ENCODE data around the gene SGMS1.

The SGMS1 gene

DNA sequence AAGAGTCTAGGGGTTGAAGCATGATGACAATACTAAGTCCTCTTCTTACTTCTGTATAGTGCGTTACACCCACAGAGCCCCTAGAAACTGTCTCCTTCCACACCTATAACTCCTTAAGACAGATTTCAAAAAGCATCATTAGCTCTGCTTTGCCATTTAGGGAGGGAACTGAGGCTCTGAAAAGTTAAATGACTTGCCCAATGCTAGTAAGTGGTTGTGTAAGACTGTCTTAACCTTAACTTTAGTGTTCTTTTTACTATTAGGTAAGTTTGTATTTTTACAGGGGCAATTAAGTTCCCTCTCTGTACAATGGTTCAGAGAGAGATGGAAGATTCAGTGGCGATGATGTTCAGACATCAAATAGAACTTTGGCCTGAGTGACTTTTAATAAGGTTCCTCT lies 299.7 kb downstream of the SGMS1 start:
- no peak overlapping the region for H3K4me3 ChIP-seq (ENCODE audit: low read depth, low read length)

GRCh38 chr10:50322077-50322476 lies 301.7 kb downstream of the SGMS1 start:
- no peak overlapping the region for H3K4me3 ChIP-seq (ENCODE audit: low read depth, low read length)

- no peak overlapping the region for H3K4me3 ChIP-seq (ENCODE audit: low read depth, low read length)
Measured at GRCh38 chr10:50318129-50318528, 305.6 kb downstream of the SGMS1 start.

- no peak overlapping the region for H3K4me3 ChIP-seq (ENCODE audit: low read depth, low read length)
Measured at GRCh38 chr10:50316695-50317648, 306.8 kb downstream of the SGMS1 start.

DNA sequence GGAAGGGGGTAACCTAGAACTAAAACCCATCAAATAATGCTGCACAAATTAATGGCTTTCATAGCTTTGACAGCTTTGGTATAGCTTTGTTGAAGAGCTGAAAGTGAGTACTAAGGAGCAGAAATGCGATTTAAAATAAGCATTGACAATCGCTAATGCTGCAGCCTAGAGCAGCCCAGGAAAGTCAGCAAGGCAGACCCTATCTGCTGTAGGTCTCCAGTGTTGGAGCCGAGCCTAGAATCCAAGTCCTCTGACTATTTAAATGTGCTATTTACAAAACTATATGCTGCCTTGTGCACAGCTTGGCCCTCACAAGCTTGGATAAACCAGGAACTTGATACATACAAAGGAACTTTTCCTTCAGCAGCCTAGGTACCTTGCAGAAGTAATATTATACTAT lies 307.6 kb downstream of the SGMS1 start:
- H3K4me3 ChIP-seq (ENCODE audit: low read depth, low read length): no peak overlapping the region

- H3K4me3 ChIP-seq (ENCODE audit: low read depth, low read length): no peak overlapping the region
Measured at GRCh38 chr10:50315424-50315823, 308.3 kb downstream of the SGMS1 start.

DNA sequence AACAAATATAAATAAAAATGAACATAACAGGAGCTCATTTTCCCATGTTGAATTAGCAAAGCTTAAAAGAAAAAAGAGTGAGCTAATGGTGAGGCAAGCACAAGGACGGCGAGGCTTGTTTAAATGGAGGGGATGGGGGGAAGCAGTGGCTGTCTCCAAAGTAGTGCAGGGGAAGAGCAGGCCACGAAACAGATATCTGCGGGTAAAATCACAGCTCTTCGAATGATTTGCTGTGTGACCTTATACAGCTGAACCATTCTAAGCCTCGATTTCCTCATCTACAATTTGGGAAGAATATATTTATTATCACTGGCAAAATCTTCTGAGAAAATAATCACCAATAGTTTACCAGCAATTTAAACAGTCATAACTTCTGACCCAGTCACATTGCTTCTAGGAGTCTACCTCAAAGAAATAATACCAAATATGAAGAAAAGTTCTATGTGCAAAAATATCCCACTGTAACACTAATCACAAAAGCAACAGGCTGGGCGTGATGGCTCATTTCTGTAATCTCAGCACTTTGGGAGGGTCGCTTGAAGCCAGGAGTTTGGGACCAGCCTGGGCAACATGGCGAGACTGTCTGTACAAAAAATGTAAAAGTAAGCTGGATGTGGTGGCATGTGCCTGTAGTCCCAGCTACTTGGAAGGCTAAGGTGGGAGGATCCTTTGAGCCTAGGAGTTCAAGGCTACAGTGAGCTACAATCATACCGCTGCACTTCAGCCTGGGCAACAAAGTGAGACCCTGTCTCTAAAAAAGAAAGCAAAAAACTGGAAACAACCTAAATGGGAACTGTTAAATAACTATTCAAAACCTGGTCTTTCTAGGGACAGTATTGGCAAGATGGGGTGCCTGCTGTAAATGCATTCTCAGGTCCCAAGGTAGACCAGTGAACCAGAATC lies 309.3 kb downstream of the SGMS1 start:
- no peak overlapping the region for H3K4me3 ChIP-seq (ENCODE audit: low read depth, low read length)

DNA sequence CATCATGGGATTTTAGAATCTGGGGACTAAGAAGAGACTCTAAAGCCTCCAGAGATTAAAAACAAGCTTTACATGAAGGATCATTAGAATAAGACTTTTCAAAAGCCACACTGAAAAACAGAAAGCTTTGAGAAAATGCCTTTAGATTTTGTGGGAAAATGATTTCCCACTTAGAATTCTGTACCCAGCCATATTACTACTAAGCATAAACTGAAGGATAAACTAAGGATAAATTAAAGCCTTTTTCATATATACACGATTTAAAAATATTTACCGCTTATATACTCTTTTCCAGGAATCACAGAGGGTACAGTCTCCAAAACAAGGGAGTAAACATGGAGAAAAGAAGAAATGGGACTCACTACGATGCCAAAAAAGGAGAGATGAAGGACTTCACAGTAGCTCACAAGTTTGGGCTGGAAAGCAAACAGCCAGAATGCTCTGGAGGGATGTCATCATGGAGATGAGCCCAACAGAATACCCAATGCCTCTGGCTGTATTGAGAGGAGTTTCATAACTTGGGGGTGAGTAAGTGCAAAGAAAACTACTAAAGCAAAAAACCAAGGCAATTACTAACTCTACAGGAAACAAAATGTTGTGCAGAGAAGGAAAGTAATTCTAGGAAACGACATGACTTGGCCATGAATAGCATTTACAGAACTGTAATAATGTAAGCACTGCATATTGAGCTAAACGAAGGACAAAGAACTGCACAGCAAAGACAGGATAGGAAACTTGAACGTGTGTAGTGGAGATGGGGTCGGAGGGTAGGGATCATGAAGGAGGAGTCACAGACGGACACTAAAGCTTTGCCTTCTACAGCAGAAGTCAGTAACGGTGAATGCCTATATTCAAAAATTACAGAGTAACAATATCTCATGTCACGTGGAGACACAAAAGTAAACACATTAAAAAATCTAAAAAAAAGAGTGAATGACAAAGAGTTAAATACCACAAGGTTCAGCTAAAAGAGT lies 311.0 kb downstream of the SGMS1 start:
- no peak overlapping the region for H3K4me3 ChIP-seq (ENCODE audit: low read depth, low read length)

DNA sequence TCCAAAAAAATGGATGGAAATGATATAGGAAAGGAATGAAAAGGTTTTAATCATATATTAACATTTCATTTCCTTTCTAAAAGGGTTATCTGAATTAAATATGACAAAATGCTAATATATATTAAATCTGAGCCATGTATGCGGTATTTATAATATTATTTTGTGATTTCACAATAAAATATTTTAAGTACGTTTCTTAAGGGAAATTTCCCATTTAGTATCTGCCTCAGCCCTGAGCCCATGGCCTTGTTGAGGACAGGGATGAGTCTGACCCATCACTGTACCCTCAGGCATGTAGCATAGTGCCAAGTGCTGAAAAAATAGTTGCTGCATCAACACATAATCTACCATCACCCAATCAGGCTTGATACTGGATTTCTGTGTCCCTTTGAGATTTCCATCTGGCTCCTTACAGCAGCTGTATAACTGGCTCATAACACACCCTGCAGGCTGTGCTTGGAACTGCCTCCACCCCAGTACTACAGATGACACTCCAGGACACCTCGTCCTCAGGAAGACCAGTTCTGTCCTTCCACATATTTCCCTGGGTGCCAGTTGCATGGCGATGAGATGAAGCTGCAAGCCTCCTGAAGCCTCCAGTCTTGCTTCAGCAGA lies 313.1 kb downstream of the SGMS1 start:
- H3K4me3 ChIP-seq (ENCODE audit: low read depth, low read length): no peak overlapping the region

DNA sequence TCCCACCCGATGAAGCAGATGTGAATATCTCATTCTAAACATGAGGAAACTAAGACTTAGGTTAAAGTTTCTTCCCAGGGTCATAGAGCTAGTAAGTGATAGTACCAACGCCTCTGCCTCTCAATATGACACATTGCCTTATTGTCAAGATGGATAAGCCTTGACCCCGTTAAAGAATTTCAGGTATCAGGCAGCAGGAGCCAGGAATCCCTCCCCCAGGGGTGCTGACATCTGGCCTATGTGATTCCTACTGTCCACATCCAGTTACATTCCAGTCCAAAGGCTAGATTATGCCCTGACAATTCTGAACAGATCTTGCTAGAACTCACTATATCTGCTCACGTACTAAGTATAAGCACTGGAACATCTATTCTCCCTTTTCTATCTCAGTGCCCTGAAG lies 314.4 kb downstream of the SGMS1 start:
- no peak overlapping the region for H3K4me3 ChIP-seq (ENCODE audit: low read depth, low read length)

- H3K4me3 ChIP-seq (ENCODE audit: low read depth, low read length): no peak overlapping the region
Measured at GRCh38 chr10:50304660-50305059, 319.1 kb downstream of the SGMS1 start.

DNA sequence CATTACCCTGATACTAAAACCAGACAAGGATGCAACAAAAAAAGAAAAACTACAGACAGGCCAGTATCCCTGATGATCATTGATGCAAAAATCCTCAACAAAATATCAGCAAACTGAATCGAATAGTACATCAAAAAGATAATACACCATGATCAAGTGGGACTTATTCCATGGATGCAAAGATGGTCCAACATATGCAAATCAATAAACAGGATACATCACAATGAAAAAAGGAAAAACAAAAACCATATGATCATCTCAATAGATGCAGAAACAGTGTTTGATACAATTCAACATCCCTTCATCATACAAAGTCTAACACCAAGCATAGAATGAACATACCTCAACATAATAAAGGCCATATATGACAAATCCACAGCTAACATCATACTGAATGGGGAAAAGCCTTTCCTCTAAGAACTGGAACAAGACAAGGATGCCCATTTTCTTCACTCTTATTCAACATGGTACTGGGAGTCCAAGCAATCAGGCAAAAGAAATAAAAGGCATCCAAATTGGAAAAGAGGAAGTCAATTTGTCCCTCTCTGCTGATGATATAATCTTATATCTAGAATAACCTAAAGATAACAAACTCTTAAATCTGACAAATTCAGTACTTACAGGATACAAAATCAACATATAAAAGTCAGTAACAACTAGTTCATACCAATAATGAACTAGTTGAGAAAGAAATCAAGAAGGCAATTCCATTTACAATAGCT lies 323.6 kb downstream of the SGMS1 start:
- H3K4me3 ChIP-seq (ENCODE audit: low read depth, low read length): no peak overlapping the region

- H3K4me3 ChIP-seq (ENCODE audit: low read depth, low read length): no peak overlapping the region
Measured at GRCh38 chr10:50295367-50295766, 328.4 kb downstream of the SGMS1 start.

DNA sequence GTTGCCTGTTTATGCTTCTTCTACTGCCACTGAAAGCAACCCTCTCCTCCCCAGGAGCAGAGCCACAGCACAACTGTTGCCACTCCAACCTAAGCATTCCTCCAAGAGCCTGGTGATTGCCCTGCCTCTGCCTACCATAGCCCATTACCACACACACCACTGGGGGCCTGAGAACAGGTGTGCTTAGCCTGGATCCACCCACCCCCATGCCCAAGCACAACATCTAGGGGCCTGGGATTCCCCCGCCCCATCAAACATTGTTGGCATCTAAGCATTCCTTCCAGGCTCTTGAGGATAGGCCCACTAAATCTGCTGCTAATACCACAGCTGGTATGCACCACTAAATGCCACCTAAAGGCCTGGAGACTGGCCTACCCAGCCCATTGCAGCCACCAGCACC lies 329.2 kb downstream of the SGMS1 start:
- no peak overlapping the region for H3K4me3 ChIP-seq (ENCODE audit: low read depth, low read length)

DNA sequence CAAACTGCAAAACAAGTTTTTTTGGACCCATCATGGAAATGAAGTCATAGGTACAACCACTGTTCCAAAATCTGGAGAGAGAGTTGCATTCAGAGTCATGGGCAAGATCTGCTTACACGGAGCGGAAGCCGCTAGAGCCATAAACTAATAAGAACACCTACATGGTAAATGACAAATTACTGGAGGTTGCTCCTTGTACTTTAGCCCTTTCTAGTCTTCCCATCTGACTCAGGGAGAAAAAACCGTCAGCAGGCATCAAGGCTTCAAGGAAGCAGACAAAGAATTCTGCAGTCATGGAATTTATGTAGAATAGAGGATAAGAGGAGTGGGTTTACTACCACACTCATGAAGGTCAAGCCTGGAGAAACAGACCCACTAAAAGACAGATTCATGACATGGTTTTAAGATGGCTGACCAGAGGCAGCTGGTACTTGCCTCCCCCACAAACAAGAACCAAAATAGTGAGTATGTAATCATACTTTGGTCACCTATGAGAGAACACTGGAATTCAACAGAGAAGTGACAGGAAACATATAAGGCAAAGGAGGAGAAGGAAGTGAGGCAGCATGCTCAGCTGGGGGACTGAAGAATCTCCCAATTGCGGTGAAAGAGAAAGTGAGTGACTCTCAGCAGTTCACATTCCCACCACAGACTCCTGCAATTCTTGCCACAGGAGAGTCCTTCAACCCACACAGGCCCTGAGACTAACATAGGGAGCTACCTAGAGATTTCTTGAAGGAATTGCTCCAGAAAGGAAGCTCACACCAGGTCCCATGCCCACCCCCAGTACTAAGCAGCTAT lies 330.0 kb downstream of the SGMS1 start:
- no peak overlapping the region for H3K4me3 ChIP-seq (ENCODE audit: low read depth, low read length)

DNA sequence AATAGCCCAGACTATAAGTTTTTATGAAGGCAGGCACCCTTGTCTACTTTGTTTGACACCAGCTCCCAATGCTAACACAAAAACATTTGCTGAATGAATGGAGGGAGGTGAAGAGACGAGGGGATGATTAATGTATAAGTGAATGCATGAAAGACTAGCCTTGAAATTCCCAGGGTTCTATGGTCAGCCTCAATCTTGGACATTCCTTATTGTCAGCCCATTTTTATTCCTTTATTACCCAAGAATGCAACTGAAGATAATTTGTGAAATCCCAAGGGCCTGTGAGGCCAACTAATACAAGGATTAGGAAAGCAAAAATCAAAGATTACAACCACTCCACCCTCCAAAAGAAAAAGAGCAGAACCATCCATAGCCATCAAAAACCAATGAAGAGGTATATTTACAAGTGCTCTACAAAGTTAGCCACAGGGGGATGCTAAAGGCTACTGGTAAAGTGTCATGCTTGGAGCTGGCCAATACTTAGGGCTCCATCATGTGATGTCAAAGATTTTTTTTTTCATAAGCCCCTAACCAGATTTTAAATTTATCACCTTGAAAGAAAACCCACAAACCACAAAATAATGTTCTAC lies 332.4 kb downstream of the SGMS1 start:
- no peak overlapping the region for H3K4me3 ChIP-seq (ENCODE audit: low read depth, low read length)

DNA sequence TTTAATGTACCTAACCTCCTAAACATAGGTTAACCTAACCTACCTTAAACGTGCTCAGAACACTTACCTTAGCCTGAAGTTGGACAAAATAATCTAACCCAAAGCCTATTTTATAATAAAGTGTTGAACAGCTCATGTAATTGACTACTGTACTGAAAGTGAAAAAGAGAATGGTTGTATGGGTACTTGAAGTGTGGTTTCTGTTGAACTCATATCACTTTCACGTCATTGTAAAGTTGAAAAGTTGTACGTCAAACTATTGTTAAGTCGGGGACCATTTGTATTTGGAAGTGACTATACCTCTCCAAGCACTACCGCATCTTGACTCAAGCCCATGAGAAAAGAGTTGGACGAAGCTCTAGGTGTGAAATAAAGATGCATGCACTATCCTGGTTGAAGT lies 334.6 kb downstream of the SGMS1 start:
- no peak overlapping the region for H3K4me3 ChIP-seq (ENCODE audit: low read depth, low read length)
